K562 (cell line): ENCODE data around the gene ZC3H18. TPM values are rescaled to one million over a fixed set of nuclear protein-coding genes. Genes with fewer than 3 reads are reported as not detected.

Source experiments
- ATAC-seq: fragments of 200-7000 bp; cut with Tn5 transposase; 3 replicates; pipeline ENCODE4 v1.9.1; 2020; ENCODE audit warnings: moderate library complexity
- BruUV-seq: library from RNA; stranded (reverse); fragments of 400-500 nt; replicated peaks from 2 replicates; lab custom pipeline; 2021; lab: Mats Ljungman, UMichigan
- CTCF ChIA-PET: fragments of 300-600 bp; formaldehyde crosslinking; extraction: SDS; loops from one replicate; lab custom pipeline; 2021; ENCODE audit warnings: low intra/inter-chr PET ratio; lab: Yijun Ruan, JAX
- POLR2A ChIA-PET: fragments of 300-600, 350-650 bp; sonication (Branson Sonifier 250); formaldehyde crosslinking; extraction: SDS; loops from one replicate; lab custom pipeline; 2021; ENCODE audit warnings: antibody characterized with exemption, inconsistent platforms; lab: Yijun Ruan, JAX
- DNase-seq, 4 experiments: peaks; one replicate each; pipeline versions ENCODE4 v3.0.0 to v3.0.0-alpha.2; 2011 to 2018; ENCODE audit warnings: low spot score in 3 of 4, mixed read lengths in 3 of 4; ENCODE audit errors: extremely low read depth in 1 of 4
- FAIRE-seq: peaks from 2 replicates; lab custom pipeline; 2011; peaks lifted over from hg19 to GRCh38; lab: Jason Lieb, UNC
- H2AFZ ChIP-seq: 2 replicates; pipeline ENCODE4 v1.6.0; 2011; ENCODE audit warnings: low read depth, low read length, control low read depth, inconsistent platforms
- H3K27ac ChIP-seq: fragments of 200-600 bp; 3 replicates; pipeline ENCODE4 v1.8.0; 2011; ENCODE audit warnings: low read depth, mild to moderate bottlenecking, control low read depth, inconsistent platforms, low read length, moderate library complexity, mixed read lengths; ENCODE audit errors: extremely low read depth
- H3K27me3 ChIP-seq, 2 experiments: fragments of 300-600 bp in 1 of 2; 2 replicates in 1 of 2; 3 replicates in 1 of 2; pipeline versions ENCODE4 v1.6.0 to v1.8.0; 2011; ENCODE audit warnings: inconsistent platforms in 2 of 2, low read length in 2 of 2, mild to moderate bottlenecking in 1 of 2, mixed read lengths in 1 of 2, moderate library complexity in 1 of 2; ENCODE audit not compliant: control insufficient read depth in 2 of 2, insufficient read depth in 2 of 2
- H3K36me3 ChIP-seq: fragments of 300-600 bp; 3 replicates; pipeline ENCODE4 v1.8.0; 2011; ENCODE audit warnings: mild to moderate bottlenecking, low read length, inconsistent platforms; ENCODE audit not compliant: control insufficient read depth, insufficient read depth
- H3K4me1 ChIP-seq, 2 experiments: fragments of 200-600 bp in 1 of 2; replicated peaks in 1 of 2; 2 replicates in 1 of 2; 3 replicates in 1 of 2; pipeline versions ENCODE4 v1.5.1 to v1.8.0; 2011; ENCODE audit warnings: inconsistent platforms in 2 of 2, low read length in 2 of 2, mild to moderate bottlenecking in 1 of 2, mixed read lengths in 1 of 2, moderate library complexity in 1 of 2; ENCODE audit not compliant: control insufficient read depth in 2 of 2, insufficient read depth in 2 of 2
- H3K4me2 ChIP-seq: 2 replicates; pipeline ENCODE4 v1.6.1; 2011; ENCODE audit warnings: low read length, control low read depth, inconsistent platforms, mixed read lengths; ENCODE audit not compliant: insufficient read depth
- H3K4me3 ChIP-seq: fragments of 200-600 bp; sonication (generic), shearing (Covaris generic); 2 replicates; pipeline ENCODE4 v1.5.1; 2016; ENCODE audit warnings: control low read depth, inconsistent platforms
- H3K79me2 ChIP-seq: fragments of 200-600 bp; 3 replicates; pipeline ENCODE4 v1.8.0; 2011; ENCODE audit warnings: low read length, inconsistent platforms; ENCODE audit not compliant: control insufficient read depth, insufficient read depth
- H3K9ac ChIP-seq, 2 experiments: 2 replicates each; pipeline versions ENCODE4 v1.6.0 to v1.6.1; 2011; ENCODE audit warnings: low read depth in 2 of 2, low read length in 2 of 2, control low read depth in 1 of 2, inconsistent platforms in 1 of 2, mild to moderate bottlenecking in 1 of 2, mixed read lengths in 1 of 2; ENCODE audit not compliant: insufficient read depth in 1 of 2
- H3K9me1 ChIP-seq: one replicate; pipeline ENCODE4 v1.6.0; 2011; ENCODE audit warnings: inconsistent platforms, mild to moderate bottlenecking, low read length, moderate library complexity; ENCODE audit not compliant: control insufficient read depth, insufficient read depth
- H3K9me3 ChIP-seq: replicated peaks from 2 replicates; pipeline ENCODE4 v1.5.1; 2011; ENCODE audit warnings: low read depth, low read length, inconsistent platforms; ENCODE audit not compliant: control insufficient read depth, insufficient read depth
- H4K20me1 ChIP-seq: replicated peaks from 2 replicates; pipeline ENCODE4 v1.6.1; 2011; ENCODE audit warnings: low read length, inconsistent platforms, mixed read lengths; ENCODE audit not compliant: control insufficient read depth, insufficient read depth
- CXXC5 ChIP-seq: fragments of 250-450 bp; sonication (Bioruptor Pico); IDR thresholded peaks from 2 replicates; pipeline ENCODE4 v1.8.0; 2022; ENCODE audit warnings: inconsistent platforms, mild to moderate bottlenecking, moderate library complexity
- DACH1 ChIP-seq: fragments of 450-650 bp; IDR thresholded peaks from 2 replicates; pipeline ENCODE4 v1.6.1; 2018; ENCODE audit not compliant: partially characterized antibody
- ETV1 ChIP-seq: fragments of 450-650 bp; conservative IDR thresholded peaks from 2 replicates; pipeline ENCODE4 v1.6.1; 2016; ENCODE audit warnings: missing genetic modification characterization, control low read depth, low read depth, missing compliant biosample characterization
- ETV5 ChIP-seq: sonication (generic); formaldehyde crosslinking; IDR thresholded peaks from 2 replicates; pipeline ENCODE4 v1.4.0; 2020; ENCODE audit warnings: low read depth, mild to moderate bottlenecking, missing genetic modification reagents
- ID3 ChIP-seq, 2 experiments: fragments of 250-450 bp in 1 of 2; fragments of 450-650 bp in 1 of 2; sonication (Bioruptor Pico) in 1 of 2; IDR thresholded peaks; 2 replicates each; pipeline versions ENCODE4 v1.6.1 to v1.8.0; 2016 to 2021; ENCODE audit warnings: mild to moderate bottlenecking in 2 of 2, moderate library complexity in 2 of 2, missing compliant biosample characterization in 1 of 2, missing genetic modification characterization in 1 of 2
- JUND ChIP-seq, 2 experiments: IDR thresholded peaks; 2 replicates in 1 of 2; 3 replicates in 1 of 2; pipeline ENCODE4 v1.6.1; 2011; ENCODE audit warnings: borderline replicate concordance in 2 of 2, low read depth in 2 of 2, low read length in 2 of 2, improper control_type of control experiment in 1 of 2, missing biosample characterization in 1 of 2, missing genetic modification characterization in 1 of 2, missing genetic modification reagents in 1 of 2
- KLF1 ChIP-seq: fragments of 450-650 bp; IDR thresholded peaks from 2 replicates; pipeline ENCODE4 v1.6.1; 2016; ENCODE audit warnings: missing genetic modification characterization, missing compliant biosample characterization
- MYNN ChIP-seq, 2 experiments: sonication (generic); formaldehyde crosslinking in 1 of 2; IDR thresholded peaks; 2 replicates each; pipeline versions ENCODE4 v1.5.0 to v1.6.1; 2016 to 2020; ENCODE audit warnings: antibody characterized with exemption in 1 of 2, missing genetic modification reagents in 1 of 2
- RCOR1 ChIP-seq, 2 experiments: IDR thresholded peaks; 2 replicates each; pipeline ENCODE4 v1.6.1; 2012; ENCODE audit warnings: low read depth in 2 of 2, low read length in 2 of 2, borderline replicate concordance in 1 of 2, improper control_type of control experiment in 1 of 2
- SMARCE1 ChIP-seq: fragments of 450-650 bp; IDR thresholded peaks from 2 replicates; pipeline ENCODE4 v1.7.1; 2016; ENCODE audit warnings: mild to moderate bottlenecking
- SMC3 ChIP-seq: conservative IDR thresholded peaks from 2 replicates; pipeline ENCODE4 v1.6.1; 2011; ENCODE audit warnings: low read depth, low read length, improper control_type of control experiment; ENCODE audit not compliant: insufficient read depth
- STAT6 ChIP-seq: sonication (generic); formaldehyde crosslinking; IDR thresholded peaks from 2 replicates; pipeline ENCODE4 v1.8.1; 2023; ENCODE audit warnings: mild to moderate bottlenecking, missing genetic modification reagents
- TAF9B ChIP-seq: fragments of 450-650 bp; IDR thresholded peaks from 2 replicates; pipeline ENCODE4 v1.6.1; 2018; ENCODE audit warnings: mild to moderate bottlenecking; ENCODE audit not compliant: partially characterized antibody
- THAP7 ChIP-seq: fragments of 250-450 bp; sonication (Bioruptor Pico); IDR thresholded peaks from 2 replicates; pipeline ENCODE4 v1.5.0; 2021
- TRIM28 ChIP-seq: fragments of 450-650 bp; IDR thresholded peaks from 2 replicates; pipeline ENCODE4 v1.6.1; 2017
- WGBS: fragments of 100-300 bp; shearing (Covaris generic); methylation state at CpG from one replicate; pipeline ENCODE4 v1.1.6; 2016; ENCODE audit warnings: low coverage, mixed read lengths; ENCODE audit not compliant: insufficient coverage; ENCODE audit errors: missing lambda C conversion rate; 5-methylcytosine and 5-hydroxymethylcytosine counted together
- in situ Hi-C: fragments of 300-500 bp; cut with MboI; formaldehyde crosslinking; loops from 4 replicates; pipeline ENCODE4 v1.15.0; 2018; ENCODE audit warnings: inconsistent platforms, mixed read lengths
- intact Hi-C: fragments of 100-400 bp; cut with micrococcal nuclease; formaldehyde crosslinking; loops from 2 replicates; pipeline ENCODE4 v1.14.2; 2022
- polyA plus RNA-seq, 8 experiments: library from polyadenylated mRNA; depleted of rRNA in 4 of 8; stranded (reverse) in 5 of 8; unstranded in 3 of 8; fragments of >200 nt; fragmentation: Nextera tagmentation in 2 of 8; fragmentation: Illumina TruSeq in 1 of 8; extraction: Ambion mirVana in 2 of 8; extraction: Trizol in 1 of 8; gene quantifications; 2 replicates each; pipeline versions ENCODE4 v1.2.1 to v1.2.3, GENCODE V29; 2011 to 2014; ENCODE audit warnings: inconsistent platforms in 1 of 8, missing spikeins in 1 of 8
- total RNA-seq, 7 experiments: library from RNA; depleted of rRNA in 6 of 7; stranded (reverse); fragments of >200 nt in 6 of 7; fragmentation: Illumina TruSeq in 2 of 7; extraction: Trizol in 2 of 7; gene quantifications; 2 replicates each; pipeline versions ENCODE4 v1.2.1 to v1.2.3, GENCODE V29; 2011 to 2021; ENCODE audit warnings: low replicate concordance in 1 of 7

ZC3H18 gene
- total and polyA plus RNA-seq, 9 of the 15 experiments (the other 6 are each of a cell fraction or from before 2014, with no cell fraction given): 1.7 to 88.7 (median 26.9) TPM

GRCh38 chr16:88558457-88559442, 11.5 kb upstream of the ZC3H18 start:
- no peak overlapping the region for H3K4me3 ChIP-seq
- ChIA-PET POLR2A (interaction anchor here (0.6 to 1.0 kb wide), 3 partner anchors 16 to 1306 kb away, joined by 3 to 4 read pairs (median 3); no protein-coding TSS in a partner anchor), CTCF (interaction anchor here (0.6 to 0.8 kb wide), 4 partner anchors 116 to 1125 kb away, joined by 3 read pairs; no protein-coding TSS in a partner anchor)
- 22% methylated on average over 25 of the region's 45 CpGs for WGBS
- intact Hi-C loops (no loop called here), in situ Hi-C loops (no loop called here)
- H4K20me1 ChIP-seq: peaks cover 3% of the 10 kb centered on the region
- H3K4me2 ChIP-seq: peak overlapping the region; percentile 50; the same call in 1 of the 2 replicates
- H3K9me3 ChIP-seq: peaks cover 8% of the 10 kb centered on the region
- H2AFZ ChIP-seq: no peak overlapping the region
- H3K9me1 ChIP-seq: peaks cover 4% of the 10 kb centered on the region
- no peak overlapping the region for H3K27ac ChIP-seq
- peak overlapping the region in 1 of 2 experiments; percentile 53; a peak in 2 of 4 replicates for H3K9ac ChIP-seq
- H3K36me3 ChIP-seq: no peaks in the 10 kb centered on the region
- peaks cover 11 to 27% of the 10 kb centered on the region in 2 experiments; a peak in 3 of 5 replicates for H3K27me3 ChIP-seq
- DNase-seq (peak; percentile 78 to 92 (median 81)), ATAC-seq (peak; percentile 93), FAIRE-seq (peak; percentile 98)
- no peaks in the 10 kb centered on the region for H3K79me2 ChIP-seq
- no TSS peak for BruUV-seq
- H3K4me1 ChIP-seq: peaks cover 8 to 48% of the 10 kb centered on the region in 2 experiments; a peak in 4 of 5 replicates
- TF ChIP-seq KLF1 (tag) (no peak), ETV1 (tag) (peak; percentile 77), STAT6 (CRISPR knock-in tag) (no peak), JUND (IDR thresholded peaks at IDR 0.05; ENCODE audit: borderline replicate concordance, low read depth, low read length) (no peak), JUND (tag; IDR thresholded peaks at IDR 0.05; ENCODE audit: borderline replicate concordance, low read depth, low read length) (no peak; the same call in 2 of the 3 replicates), ETV5 (peak; percentile 89), RCOR1 (IDR thresholded peaks at IDR 0.05; ENCODE audit: borderline replicate concordance in 1 of 2, low read depth in 2 of 2, low read length in 2 of 2) (peak in 1 of 2 experiments; percentile 53; a peak in 1 of 4 replicates), SMARCE1 (0 out of 2 replicates have a peak, but pooled peaks have one; percentile 21), SMC3 (0 out of 2 replicates have a peak, but pooled peaks have one; percentile 26), TRIM28 (0 out of 2 replicates have a peak, but pooled peaks have one; percentile 35), DACH1 (peak; percentile 99), MYNN (IDR thresholded peaks at IDR 0.05) (peak; percentile 77), MYNN (CRISPR knock-in tag; IDR thresholded peaks at IDR 0.05) (no peak), TAF9B (no peak), CXXC5 (CRISPR knock-in tag) (0 out of 2 replicates have a peak, but pooled peaks have one; percentile 17), ID3 (CRISPR knock-in tag; IDR thresholded peaks at IDR 0.05) (no peak), ID3 (tag; IDR thresholded peaks at IDR 0.05) (0 out of 2 replicates have a peak, but pooled peaks have one; percentile 28), THAP7 (CRISPR knock-in tag) (no peak)
